HG03135 (cell line): ENCODE measurements around the gene GPR62.
"Not testable (repeated sequence)": the region's sequence is repeated elsewhere in the genome, so short reads cannot be mapped to it uniquely, and the experiment has no call there.

ENCODE experiments used
- ATAC-seq: cut with Tn5 transposase; IDR thresholded peaks from one replicate; pipeline ENCODE4 v1.9.1; 2021; ENCODE audit warnings: mild to moderate bottlenecking, moderate library complexity; ENCODE audit not compliant: unreplicated experiment

Gene GPR62

GRCh38 chr3:51955175-51955892, at the start of gene GPR62:
Gene GPR62, plus strand, starts transcription at chr3:51955381. Its CDS starts 272 bp downstream, at chr3:51955653.
- no peak for ATAC-seq

GRCh38 chr3:51908026-51908425, 47.2 kb upstream of the GPR62 start:
- no peak for ATAC-seq

- ATAC-seq, result no peak
Measured at GRCh38 chr3:51916418-51916817, 38.8 kb upstream of the GPR62 start.

GRCh38 chr3:51921081-51921578, 34.1 kb upstream of the GPR62 start:
- no peak for ATAC-seq

- no peak for ATAC-seq
Measured at GRCh38 chr3:51927061-51927977, 27.9 kb upstream of the GPR62 start.

- ATAC-seq, result no peak
Measured at GRCh38 chr3:51928438-51928837, 26.7 kb upstream of the GPR62 start.

- ATAC-seq, result not testable (repeated sequence)
Measured at GRCh38 chr3:51928981-51929380, 26.2 kb upstream of the GPR62 start.

GRCh38 chr3:51929420-51930003, 25.7 kb upstream of the GPR62 start:
- no peak for ATAC-seq

GRCh38 chr3:51930439-51930838, 24.7 kb upstream of the GPR62 start:
- ATAC-seq, result no peak

GRCh38 chr3:51931756-51932155, 23.4 kb upstream of the GPR62 start:
- no peak for ATAC-seq

GRCh38 chr3:51932471-51933370, 22.5 kb upstream of the GPR62 start:
- ATAC-seq, result no peak

- ATAC-seq, result no peak
Measured at GRCh38 chr3:51933471-51934138, 21.6 kb upstream of the GPR62 start.

GRCh38 chr3:51934139-51934850, 20.9 kb upstream of the GPR62 start:
- ATAC-seq, result no peak

GRCh38 chr3:51934991-51935885, 19.9 kb upstream of the GPR62 start:
- no peak for ATAC-seq

GRCh38 chr3:51935886-51936755, 19.1 kb upstream of the GPR62 start:
- ATAC-seq, result no peak

- ATAC-seq, result no peak
Measured at GRCh38 chr3:51937014-51937413, 18.2 kb upstream of the GPR62 start.
